NB4 (cell line): Measurements from ENCODE around the gene COL24A1.

Experiments
- DNase-seq: peaks from one replicate; pipeline ENCODE4 v3.0.0; 2010; ENCODE audit warnings: low read depth
- H3K4me3 ChIP-seq: one replicate; pipeline ENCODE4 v1.5.1; 2011; ENCODE audit warnings: mild to moderate bottlenecking, low read depth, low read length, moderate library complexity
- CTCF ChIP-seq: IDR thresholded peaks from one replicate; pipeline ENCODE4 v1.5.1; 2012; ENCODE audit warnings: low read depth, low read length
- MAX ChIP-seq: IDR thresholded peaks from 2 replicates; pipeline ENCODE4 v1.6.1; 2011; ENCODE audit warnings: low read depth, low read length
- MYC ChIP-seq: IDR thresholded peaks from 2 replicates; pipeline ENCODE4 v1.6.1; 2011; ENCODE audit warnings: low read depth, low read length
- POLR2A ChIP-seq: IDR thresholded peaks from 2 replicates; pipeline ENCODE4 v1.6.1; 2011; ENCODE audit warnings: mild to moderate bottlenecking; ENCODE audit not compliant: insufficient read length; ENCODE audit errors: extremely low read depth

COL24A1 gene

GRCh38 chr1:86052948-86053698 is 103.4 kb downstream of the COL24A1 start:
- no peak for DNase-seq
- TF ChIP-seq MAX (no peak), MYC (no peak), CTCF (no peak), POLR2A (no peak)
- H3K4me3 ChIP-seq, result no peak overlapping the region

- H3K4me3 ChIP-seq, result no peak overlapping the region
- DNase-seq, result no peak
- no peak for TF ChIP-seq POLR2A
- no peak for TF ChIP-seq MAX
- TF ChIP-seq MYC, result no peak
- no peak for TF ChIP-seq CTCF
Measured at GRCh38 chr1:86035101-86035500, 121.5 kb downstream of the COL24A1 start.

- no peak overlapping the region for H3K4me3 ChIP-seq
- TF ChIP-seq POLR2A, result no peak
- TF ChIP-seq CTCF, result no peak
- no peak for TF ChIP-seq MYC
- TF ChIP-seq MAX, result no peak
- DNase-seq, result no peak
Measured at GRCh38 chr1:86030180-86030579, 126.4 kb downstream of the COL24A1 start.

GRCh38 chr1:86018283-86018923 is 138.2 kb downstream of the COL24A1 start:
- TF ChIP-seq MAX (no peak), POLR2A (no peak), MYC (no peak), CTCF (peak; percentile 69)
- DNase-seq, result peak; percentile 36

GRCh38 chr1:86016076-86016759 is 140.4 kb downstream of the COL24A1 start:
- TF ChIP-seq MAX (no peak), MYC (no peak), POLR2A (no peak), CTCF (no peak)

More at GRCh38 chr1:86018283-86018923, 138.2 kb downstream of the COL24A1 start:
- no peak overlapping the region for H3K4me3 ChIP-seq

More at GRCh38 chr1:86016076-86016759, 140.4 kb downstream of the COL24A1 start:
- DNase-seq, result no peak
- no peak overlapping the region for H3K4me3 ChIP-seq
